Measurements from ENCODE around the gene MSI1.

MSI1 gene

DNA sequence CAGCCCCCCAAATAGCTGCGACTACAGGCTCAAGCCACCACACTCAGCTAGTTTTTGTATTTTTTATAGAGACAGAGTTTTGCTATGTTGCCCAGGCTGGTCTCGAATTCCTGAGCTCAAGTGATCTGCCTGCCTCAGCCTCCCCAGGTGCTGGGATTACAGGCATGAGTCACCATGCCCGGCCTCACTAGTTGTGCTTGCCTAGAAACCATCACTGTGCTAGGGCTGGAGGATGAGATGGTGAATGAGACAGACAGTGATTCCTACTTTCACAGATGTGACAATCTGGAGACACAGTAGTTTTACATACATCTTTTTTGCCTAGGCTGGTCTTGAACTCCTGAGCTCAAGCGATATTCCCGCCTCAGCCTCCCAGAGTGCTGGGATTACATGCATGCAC is 7.5 kb upstream of the MSI1 start:
- H3K27me3 ChIP-seq (ENCODE audit: insufficient read depth, low read length), result peaks cover 8% of the 10 kb centered on the region
- no peaks in the 10 kb centered on the region for H3K36me3 ChIP-seq (ENCODE audit: insufficient read depth, low read depth, low read length)
- H3K9ac ChIP-seq (ENCODE audit: low read depth, low read length), result no peak overlapping the region
- H3K4me1 ChIP-seq (ENCODE audit: insufficient read depth, low read length), result peaks cover 10% of the 10 kb centered on the region
- H3K4me3 ChIP-seq (ENCODE audit: low read length), result no peak overlapping the region
- no peak overlapping the region for H3K27ac ChIP-seq (ENCODE audit: low read length)
- no peaks in the 10 kb centered on the region for H3K9me3 ChIP-seq (ENCODE audit: insufficient read depth, low read depth, low read length)

DNA sequence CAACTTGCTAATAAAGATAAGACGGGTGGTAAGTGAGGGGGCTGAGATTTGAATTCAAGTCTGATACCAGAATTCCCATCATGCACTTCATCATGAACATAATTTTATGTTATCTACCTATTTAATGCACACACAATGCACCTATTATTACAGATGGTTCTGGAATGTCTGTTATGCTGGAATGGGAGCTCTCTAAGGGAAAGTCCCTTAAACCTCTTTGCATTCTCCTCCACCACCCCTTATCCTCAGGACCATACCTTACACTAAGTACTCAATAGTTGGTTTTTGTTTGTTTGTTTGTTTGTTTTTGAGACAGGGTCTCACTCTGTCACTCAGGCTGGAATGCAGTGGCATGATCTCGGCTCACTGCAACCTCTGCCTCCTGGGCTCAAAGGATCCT is 7.0 kb upstream of the MSI1 start:
- no peaks in the 10 kb centered on the region for H3K9me3 ChIP-seq (ENCODE audit: insufficient read depth, low read depth, low read length)
- no peak overlapping the region for H3K27ac ChIP-seq (ENCODE audit: low read length)
- peaks cover 12% of the 10 kb centered on the region for H3K27me3 ChIP-seq (ENCODE audit: insufficient read depth, low read length)
- no peak overlapping the region for H3K4me3 ChIP-seq (ENCODE audit: low read length)
- H3K4me1 ChIP-seq (ENCODE audit: insufficient read depth, low read length), result peaks cover 14% of the 10 kb centered on the region
- no peak overlapping the region for H3K9ac ChIP-seq (ENCODE audit: low read depth, low read length)
- no peaks in the 10 kb centered on the region for H3K36me3 ChIP-seq (ENCODE audit: insufficient read depth, low read depth, low read length)

DNA sequence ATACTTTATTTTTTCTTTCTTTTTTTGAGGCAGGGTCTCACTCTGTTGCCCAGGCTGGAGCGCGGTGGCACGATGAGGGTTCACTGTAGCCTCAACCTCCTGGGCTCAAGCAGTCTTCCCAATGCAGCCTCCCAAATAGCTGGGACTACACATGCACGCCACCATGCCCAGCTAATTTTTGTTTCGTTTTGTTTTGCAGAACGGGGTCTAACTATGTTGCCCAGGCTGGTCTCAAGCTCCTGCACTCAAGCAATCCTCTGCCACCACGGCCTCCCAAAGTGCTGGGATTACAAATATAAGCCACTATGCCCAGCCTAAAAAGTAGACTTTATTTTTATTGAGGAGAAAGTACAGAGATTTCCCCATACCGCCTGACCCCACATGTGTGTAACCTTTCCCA is 4.7 kb upstream of the MSI1 start:
- H3K36me3 ChIP-seq (ENCODE audit: insufficient read depth, low read depth, low read length), result no peaks in the 10 kb centered on the region
- peaks cover 29% of the 10 kb centered on the region for H3K27me3 ChIP-seq (ENCODE audit: insufficient read depth, low read length)
- H3K9me3 ChIP-seq (ENCODE audit: insufficient read depth, low read depth, low read length), result no peaks in the 10 kb centered on the region
- H3K9ac ChIP-seq (ENCODE audit: low read depth, low read length), result no peak overlapping the region
- H3K4me1 ChIP-seq (ENCODE audit: insufficient read depth, low read length), result peaks cover 24% of the 10 kb centered on the region
- no peak overlapping the region for H3K27ac ChIP-seq (ENCODE audit: low read length)
- H3K4me3 ChIP-seq (ENCODE audit: low read length), result no peak overlapping the region

DNA sequence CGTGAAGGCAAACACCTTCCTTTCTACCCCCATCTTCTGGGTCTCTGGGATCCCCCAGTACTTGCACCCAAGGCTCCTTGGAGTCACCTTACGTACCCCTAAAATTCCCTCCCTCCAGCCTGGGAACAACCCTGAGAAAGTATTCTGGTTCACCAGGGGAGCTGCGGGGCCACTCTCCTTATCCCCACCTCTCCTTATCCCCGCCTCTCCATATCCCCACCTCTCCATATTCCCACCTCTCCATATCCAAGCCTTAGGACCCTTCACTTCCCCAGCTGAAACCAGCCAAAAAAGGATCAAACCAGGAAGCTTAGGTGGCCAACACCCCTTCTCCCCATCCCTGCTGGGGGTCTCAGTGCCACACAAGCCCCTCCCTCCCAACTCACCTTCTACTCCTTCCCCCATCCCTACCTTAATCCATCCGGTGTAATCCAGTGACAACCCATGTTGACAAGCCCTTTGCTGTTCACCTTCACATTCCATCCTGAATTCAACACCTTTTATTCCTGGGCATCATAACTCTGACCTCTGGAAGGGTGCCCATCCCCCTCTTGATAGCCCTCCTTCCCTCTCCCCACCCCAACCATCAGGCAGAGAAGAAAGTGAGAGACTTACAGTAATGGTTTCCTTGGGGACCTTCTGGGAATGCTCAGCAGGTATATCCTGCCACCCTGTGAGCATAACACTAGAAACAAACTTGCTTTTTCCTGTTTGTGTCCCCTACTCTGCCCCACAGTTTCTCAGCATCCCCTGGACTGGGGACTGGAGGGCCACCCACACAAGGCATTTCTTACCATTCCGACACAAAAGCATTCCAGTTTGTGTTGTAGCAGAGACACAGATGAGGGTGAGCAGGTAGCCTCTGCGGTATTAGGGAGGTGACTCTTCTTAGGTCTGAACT is 1.6 kb upstream of the MSI1 start:
- Histone ChIP-seq H3K4me3 (ENCODE audit: low read length) (peak overlapping the region; percentile 79), H3K9ac (ENCODE audit: low read depth, low read length) (peak overlapping the region; percentile 83; the same call in 1 of the 2 replicates), H3K9me3 (ENCODE audit: insufficient read depth, low read depth, low read length) (no peaks in the 10 kb centered on the region), H3K36me3 (ENCODE audit: insufficient read depth, low read depth, low read length) (peaks cover 11% of the 10 kb centered on the region), H3K27me3 (ENCODE audit: insufficient read depth, low read length) (peaks cover 29% of the 10 kb centered on the region), H3K4me1 (ENCODE audit: insufficient read depth, low read length) (peaks cover 15% of the 10 kb centered on the region), H3K27ac (ENCODE audit: low read length) (no peak overlapping the region)

DNA sequence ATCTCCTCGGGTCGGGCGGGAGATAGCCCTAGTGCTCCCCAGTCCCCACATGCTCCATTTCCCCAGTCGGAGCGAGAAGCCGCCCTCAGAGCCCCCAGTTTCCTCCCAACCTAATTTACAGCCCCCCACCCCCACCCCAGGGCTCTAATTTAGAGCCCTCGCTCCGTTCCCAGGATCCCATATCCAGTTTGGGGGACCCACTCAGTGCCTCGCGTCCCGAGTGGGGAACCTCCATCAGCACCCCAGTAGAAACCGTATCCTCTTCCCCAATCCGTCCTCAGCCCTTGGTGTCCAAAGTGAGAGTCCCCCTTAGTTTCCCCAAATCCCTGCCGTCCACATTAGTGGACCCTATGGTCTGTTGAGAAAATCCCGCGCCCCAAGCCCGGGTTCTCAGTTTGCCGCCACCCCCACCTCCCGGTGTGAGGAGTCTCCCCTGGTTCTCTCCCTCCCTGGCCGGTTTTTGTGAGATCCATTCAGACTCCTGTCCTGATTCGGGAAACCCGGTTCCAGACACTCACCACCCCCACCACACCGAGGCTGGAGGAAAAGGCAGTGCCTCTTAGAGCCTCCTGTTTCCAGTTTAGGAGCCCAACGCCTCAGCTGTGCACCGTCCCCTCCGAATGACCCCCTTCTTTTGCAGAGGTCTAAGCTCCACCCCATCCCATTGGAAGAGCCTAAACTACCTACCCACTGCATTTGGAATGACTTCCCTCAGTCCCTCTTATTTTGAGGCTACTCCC is 809 bp upstream of the MSI1 start:
- peaks cover 29% of the 10 kb centered on the region for H3K27me3 ChIP-seq (ENCODE audit: insufficient read depth, low read length)
- H3K9ac ChIP-seq (ENCODE audit: low read depth, low read length), result peak overlapping the region; percentile 83; the same call in 1 of the 2 replicates
- H3K4me3 ChIP-seq (ENCODE audit: low read length), result peak overlapping the region; percentile 79
- peaks cover 18% of the 10 kb centered on the region for H3K36me3 ChIP-seq (ENCODE audit: insufficient read depth, low read depth, low read length)
- no peaks in the 10 kb centered on the region for H3K9me3 ChIP-seq (ENCODE audit: insufficient read depth, low read depth, low read length)
- peaks cover 18% of the 10 kb centered on the region for H3K4me1 ChIP-seq (ENCODE audit: insufficient read depth, low read length)
- H3K27ac ChIP-seq (ENCODE audit: low read length), result peak overlapping the region; percentile 51

DNA sequence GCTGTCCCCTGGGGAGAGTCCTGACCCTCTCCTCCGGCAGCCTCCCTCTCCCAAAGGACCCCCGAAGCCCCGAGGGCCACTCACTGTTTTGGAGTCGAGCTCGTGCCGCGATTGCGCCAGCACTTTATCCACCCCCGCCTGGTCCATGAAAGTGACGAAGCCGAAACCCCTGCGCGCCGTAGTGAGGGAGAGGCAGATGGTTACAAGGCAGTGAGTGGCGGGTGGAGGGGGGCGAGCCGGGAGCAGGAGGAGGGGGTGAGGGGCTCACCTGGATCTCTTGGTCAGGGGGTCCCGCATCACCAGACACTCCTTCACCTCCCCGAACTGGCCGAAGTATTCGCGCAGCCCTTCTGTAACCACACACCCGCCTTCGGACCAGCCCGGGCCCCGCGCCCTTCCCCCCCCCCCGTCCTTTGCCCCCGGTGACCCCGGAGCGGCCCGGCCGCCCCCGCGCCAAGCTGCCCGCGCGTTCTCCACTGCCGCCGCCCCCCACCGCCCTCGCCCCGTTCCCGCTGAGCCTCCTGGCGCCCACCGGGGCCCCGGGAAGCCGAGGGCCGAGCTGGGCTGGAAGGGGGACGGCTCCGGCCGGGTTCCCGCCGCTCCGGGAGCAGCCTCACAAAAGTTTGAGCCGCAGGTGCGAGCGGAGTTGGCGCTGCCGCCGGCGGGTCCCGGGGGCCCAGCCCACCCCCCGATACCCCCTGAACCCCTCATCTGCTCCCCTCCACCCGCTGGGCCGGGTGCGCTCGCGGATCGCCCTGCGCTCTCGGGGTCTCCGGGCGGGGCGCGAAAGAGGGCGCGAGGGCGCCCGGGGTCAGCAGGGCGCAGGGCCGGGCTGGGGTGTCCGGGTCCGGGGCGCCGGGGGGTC is 808 bp downstream of the MSI1 start:
- H3K27ac ChIP-seq (ENCODE audit: low read length), result peak overlapping the region; percentile 54
- H3K9me3 ChIP-seq (ENCODE audit: insufficient read depth, low read depth, low read length), result no peaks in the 10 kb centered on the region
- H3K4me1 ChIP-seq (ENCODE audit: insufficient read depth, low read length), result peaks cover 26% of the 10 kb centered on the region
- H3K9ac ChIP-seq (ENCODE audit: low read depth, low read length), result peak overlapping the region; percentile 87; the same call in 1 of the 2 replicates
- peaks cover 34% of the 10 kb centered on the region for H3K36me3 ChIP-seq (ENCODE audit: insufficient read depth, low read depth, low read length)
- peak overlapping the region; percentile 86 for H3K4me3 ChIP-seq (ENCODE audit: low read length)
- peaks cover 29% of the 10 kb centered on the region for H3K27me3 ChIP-seq (ENCODE audit: insufficient read depth, low read length)

DNA sequence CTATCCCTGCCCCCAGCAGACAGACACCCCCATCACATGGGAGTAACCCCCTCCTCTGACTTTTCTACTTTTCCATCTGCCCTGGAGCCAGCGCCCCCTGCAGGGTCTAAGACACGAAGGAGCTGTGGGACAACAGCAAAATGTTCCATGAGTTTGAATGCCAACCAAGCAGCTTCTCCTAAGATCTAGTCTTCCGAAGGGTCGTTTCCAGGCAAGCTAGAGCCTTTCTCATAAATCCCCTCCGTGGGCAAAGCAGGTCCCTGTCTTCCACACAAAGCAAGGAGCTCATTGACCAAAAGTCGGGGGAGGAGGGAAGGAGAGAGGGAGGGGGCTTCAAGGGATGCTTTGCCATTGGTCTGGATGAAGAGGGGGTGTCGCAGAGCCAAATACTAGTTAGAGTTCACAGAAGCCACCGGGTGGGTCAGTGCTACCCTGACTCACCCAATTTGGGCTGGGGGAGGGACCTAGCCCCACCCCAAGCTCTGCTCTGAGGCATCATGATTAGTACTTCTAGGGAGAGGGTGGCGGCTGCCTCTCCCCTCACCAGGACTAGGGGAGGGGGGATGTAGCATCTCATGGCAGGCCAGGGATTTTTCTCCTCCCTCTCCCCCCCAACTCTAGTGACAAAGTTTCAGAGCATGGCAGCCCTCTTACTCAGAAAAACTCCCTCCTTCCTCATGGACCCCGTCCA is 1.6 kb downstream of the MSI1 start:
- H3K27ac ChIP-seq (ENCODE audit: low read length), result peak overlapping the region; percentile 54
- H3K36me3 ChIP-seq (ENCODE audit: insufficient read depth, low read depth, low read length), result peaks cover 42% of the 10 kb centered on the region
- peaks cover 33% of the 10 kb centered on the region for H3K4me1 ChIP-seq (ENCODE audit: insufficient read depth, low read length)
- H3K9ac ChIP-seq (ENCODE audit: low read depth, low read length), result peak overlapping the region; percentile 87; the same call in 1 of the 2 replicates
- H3K27me3 ChIP-seq (ENCODE audit: insufficient read depth, low read length), result peaks cover 29% of the 10 kb centered on the region
- H3K9me3 ChIP-seq (ENCODE audit: insufficient read depth, low read depth, low read length), result no peaks in the 10 kb centered on the region
- peak overlapping the region; percentile 86 for H3K4me3 ChIP-seq (ENCODE audit: low read length)

DNA sequence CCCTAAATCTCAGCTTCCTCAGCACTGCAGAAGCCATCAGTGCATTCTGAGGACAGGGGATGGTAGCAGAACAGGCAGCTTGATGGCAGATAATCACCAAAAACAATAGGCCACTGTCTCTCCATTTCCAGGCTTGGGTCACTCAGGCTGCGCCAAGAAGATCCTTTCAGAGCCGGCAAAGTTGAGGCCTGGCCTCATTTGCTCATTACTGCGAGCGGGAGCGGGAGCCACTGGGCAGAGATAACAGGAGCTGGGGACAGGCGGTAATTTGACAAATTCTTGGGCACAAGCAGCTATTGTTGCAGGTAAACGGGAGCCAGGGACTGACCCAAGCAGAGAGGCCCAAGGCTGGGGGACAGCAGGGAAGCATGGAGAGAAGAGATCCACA is 2.1 kb downstream of the MSI1 start:
- Histone ChIP-seq H3K4me3 (ENCODE audit: low read length) (peak overlapping the region; percentile 86), H3K27ac (ENCODE audit: low read length) (no peak overlapping the region), H3K27me3 (ENCODE audit: insufficient read depth, low read length) (peaks cover 25% of the 10 kb centered on the region)

DNA sequence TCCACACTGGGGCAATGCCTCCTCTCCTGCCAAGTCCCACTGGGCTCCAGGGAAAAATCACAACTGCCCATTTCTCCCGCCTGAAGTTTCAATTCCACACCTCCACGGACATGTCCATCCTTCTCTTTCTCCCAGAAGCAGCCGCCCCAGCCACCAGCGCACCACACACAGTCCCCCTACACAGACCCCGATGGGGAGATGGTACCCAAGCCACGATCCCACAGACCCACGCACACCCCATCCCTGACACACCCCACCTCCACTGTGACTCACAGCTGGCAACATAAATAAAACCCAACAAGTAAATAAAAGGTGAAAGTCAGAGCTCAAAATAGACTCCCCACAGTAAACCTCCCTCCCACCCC is 2.6 kb downstream of the MSI1 start:
- H3K27me3 ChIP-seq (ENCODE audit: insufficient read depth, low read length), result peaks cover 20% of the 10 kb centered on the region
- peaks cover 45% of the 10 kb centered on the region for H3K36me3 ChIP-seq (ENCODE audit: insufficient read depth, low read depth, low read length)
- H3K27ac ChIP-seq (ENCODE audit: low read length), result no peak overlapping the region
- no peak overlapping the region for H3K9ac ChIP-seq (ENCODE audit: low read depth, low read length)
- H3K4me1 ChIP-seq (ENCODE audit: insufficient read depth, low read length), result peaks cover 35% of the 10 kb centered on the region
- H3K9me3 ChIP-seq (ENCODE audit: insufficient read depth, low read depth, low read length), result no peaks in the 10 kb centered on the region
- no peak overlapping the region for H3K4me3 ChIP-seq (ENCODE audit: low read length)

More for the DNA sequence above, 2.1 kb downstream of the MSI1 start:
- Histone ChIP-seq H3K9me3 (ENCODE audit: insufficient read depth, low read depth, low read length) (no peaks in the 10 kb centered on the region), H3K9ac (ENCODE audit: low read depth, low read length) (peak overlapping the region; percentile 87; the same call in 1 of the 2 replicates), H3K4me1 (ENCODE audit: insufficient read depth, low read length) (peaks cover 37% of the 10 kb centered on the region), H3K36me3 (ENCODE audit: insufficient read depth, low read depth, low read length) (peaks cover 45% of the 10 kb centered on the region)

DNA sequence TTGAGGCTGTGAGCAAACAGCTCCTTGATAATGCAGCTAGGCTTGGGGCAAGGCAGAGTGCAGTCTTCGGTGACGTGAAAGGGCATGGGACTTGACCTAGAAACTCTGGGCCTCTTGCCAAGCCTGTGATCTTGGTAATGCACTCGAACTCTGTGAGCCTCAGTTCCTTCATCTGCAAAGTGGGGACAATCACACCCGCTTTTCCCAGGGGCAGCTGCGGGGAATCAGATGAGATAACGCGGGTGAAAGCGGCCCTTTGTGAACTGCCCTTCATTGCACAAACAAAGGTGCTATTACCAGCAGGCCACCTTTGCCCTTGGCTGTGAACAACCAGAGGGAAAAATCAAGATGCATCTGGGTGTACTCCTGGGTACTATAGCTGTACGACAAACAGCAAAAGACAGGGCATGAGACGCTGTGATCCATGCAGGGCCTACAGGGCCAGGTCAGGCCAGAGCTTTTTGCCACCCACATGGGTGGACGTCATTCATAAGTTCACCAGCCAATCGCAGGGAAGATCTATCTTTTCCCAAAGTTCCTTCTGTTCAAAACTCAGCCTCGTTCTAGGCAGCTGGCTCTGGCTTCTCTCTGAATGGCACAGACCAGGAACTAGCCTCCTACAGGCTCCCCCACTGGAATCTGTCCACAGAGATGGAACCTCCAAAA is 3.2 kb downstream of the MSI1 start:
- H3K27ac ChIP-seq (ENCODE audit: low read length), result no peak overlapping the region
- H3K9ac ChIP-seq (ENCODE audit: low read depth, low read length), result 0 out of 2 replicates have a peak overlapping the region, but pooled peaks have one; percentile 18
- H3K36me3 ChIP-seq (ENCODE audit: insufficient read depth, low read depth, low read length), result peaks cover 48% of the 10 kb centered on the region
- no peaks in the 10 kb centered on the region for H3K9me3 ChIP-seq (ENCODE audit: insufficient read depth, low read depth, low read length)
- H3K27me3 ChIP-seq (ENCODE audit: insufficient read depth, low read length), result peaks cover 15% of the 10 kb centered on the region
- no peak overlapping the region for H3K4me3 ChIP-seq (ENCODE audit: low read length)
- peaks cover 35% of the 10 kb centered on the region for H3K4me1 ChIP-seq (ENCODE audit: insufficient read depth, low read length)

Measured in iPS-20b (cell line).